Naive thymus-derived CD4-positive, alpha-beta T cell (primary cell): Measurements from ENCODE around the gene MKS1. TPM values are rescaled to one million over a fixed set of nuclear protein-coding genes. Genes with fewer than 3 reads are reported as not detected.

Source experiments
- ATAC-seq: fragments of 150-1000 bp; cut with Tn5 transposase; 2 replicates; pipeline ENCODE4 v1.10.0; 2021; ENCODE audit warnings: mild to moderate bottlenecking, moderate library complexity
- CTCF ChIA-PET: fragments of 350-600 bp; sonication (Branson Sonifier 250); formaldehyde crosslinking; loops from one replicate; lab custom pipeline; 2021; ENCODE audit warnings: antibody characterized with exemption; lab: Charles Lee
- POLR2A ChIA-PET: fragments of 350-600 bp; sonication (Branson Sonifier 250); formaldehyde crosslinking; loops from one replicate; lab custom pipeline; 2021; ENCODE audit warnings: antibody characterized with exemption, inconsistent platforms; lab: Charles Lee
- DNase-seq, 9 donors: peaks; one replicate each; pipeline versions ENCODE4 v3.0.0 to v3.0.0-alpha.2; 2020 to 2022; ENCODE audit warnings: mixed read lengths in 1 of 9
- H3K27ac ChIP-seq: one replicate; pipeline ENCODE4 v1.7.0; 2013; ENCODE audit warnings: mild to moderate bottlenecking, low read depth, low read length, moderate library complexity
- H3K27me3 ChIP-seq, 2 donors: one replicate each; pipeline ENCODE4 v1.7.0; 2013; ENCODE audit warnings: low read length in 2 of 2, mild to moderate bottlenecking in 2 of 2, moderate library complexity in 2 of 2; ENCODE audit not compliant: control insufficient read depth in 2 of 2, insufficient read depth in 2 of 2
- H3K36me3 ChIP-seq, 3 experiments: 1 replicate in 2 of 3; 2 replicates in 1 of 3; pipeline ENCODE4 v1.7.0; 2013; ENCODE audit warnings: low read length in 3 of 3, mild to moderate bottlenecking in 3 of 3, moderate library complexity in 1 of 3; ENCODE audit not compliant: insufficient read depth in 3 of 3, control insufficient read depth in 2 of 3
- H3K4me1 ChIP-seq, 2 donors: one replicate each; pipeline ENCODE4 v1.7.0; 2013; ENCODE audit warnings: low read length in 2 of 2, mild to moderate bottlenecking in 2 of 2, moderate library complexity in 1 of 2; ENCODE audit not compliant: control insufficient read depth in 2 of 2, insufficient read depth in 2 of 2
- H3K4me3 ChIP-seq: 2 replicates; pipeline ENCODE4 v1.7.0; 2013; ENCODE audit warnings: mild to moderate bottlenecking, low read length
- H3K9me3 ChIP-seq, 3 experiments: 1 replicate in 2 of 3; 2 replicates in 1 of 3; pipeline ENCODE4 v1.7.0; 2013; ENCODE audit warnings: low read length in 3 of 3; ENCODE audit not compliant: control insufficient read depth in 2 of 3
- H3K27ac Mint-ChIP-seq, 9 donors: one replicate each; pipeline ENCODE4 v1.8.0; 2020 to 2022; ENCODE audit warnings: mixed read lengths in 9 of 9, mild to moderate bottlenecking in 8 of 9, moderate library complexity in 5 of 9, inconsistent platforms in 2 of 9
- H3K27me3 Mint-ChIP-seq, 5 donors: one replicate each; pipeline ENCODE4 v1.8.0; 2021 to 2022; ENCODE audit warnings: mixed read lengths in 5 of 5, mild to moderate bottlenecking in 1 of 5
- H3K36me3 Mint-ChIP-seq, 5 donors: one replicate each; pipeline ENCODE4 v1.8.0; 2020 to 2022; ENCODE audit warnings: mixed read lengths in 5 of 5, mild to moderate bottlenecking in 3 of 5, inconsistent platforms in 1 of 5
- H3K4me1 Mint-ChIP-seq, 7 donors: one replicate each; pipeline ENCODE4 v1.8.0; 2020 to 2022; ENCODE audit warnings: mixed read lengths in 7 of 7, mild to moderate bottlenecking in 3 of 7, inconsistent platforms in 1 of 7
- H3K4me3 Mint-ChIP-seq, 10 donors: one replicate each; pipeline ENCODE4 v1.8.0; 2020 to 2022; ENCODE audit warnings: mild to moderate bottlenecking in 10 of 10, mixed read lengths in 10 of 10, moderate library complexity in 6 of 10, inconsistent platforms in 2 of 10
- H3K9me3 Mint-ChIP-seq, 11 donors: one replicate each; pipeline ENCODE4 v1.8.0; 2020 to 2022; ENCODE audit warnings: mixed read lengths in 11 of 11, mild to moderate bottlenecking in 4 of 11, inconsistent platforms in 1 of 11, moderate library complexity in 1 of 11
- intact Hi-C, 2 donors: fragments of 100-400 bp; cut with micrococcal nuclease; formaldehyde crosslinking; loops; one replicate each; pipeline ENCODE4 v1.15.1; 2023
- polyA plus RNA-seq, 2 donors: library from polyadenylated mRNA; unstranded; fragments of 300-500 nt; fragmentation: Illumina TruSeq; gene quantifications; one replicate each; pipeline ENCODE4 v1.2.3, GENCODE V29; 2021
- total RNA-seq, 6 experiments: library from RNA in 5 of 6; stranded (reverse) in 5 of 6; gene quantifications; 1 replicate in 5 of 6; 2 replicates in 1 of 6; pipeline ENCODE4 v1.2.3 and lab custom pipeline; 2021 to 2026

Gene MKS1
- total and polyA plus RNA-seq, 7 experiments from 2014 or later, result 10.0 to 29.1 (median 14.5) TPM

DNA sequence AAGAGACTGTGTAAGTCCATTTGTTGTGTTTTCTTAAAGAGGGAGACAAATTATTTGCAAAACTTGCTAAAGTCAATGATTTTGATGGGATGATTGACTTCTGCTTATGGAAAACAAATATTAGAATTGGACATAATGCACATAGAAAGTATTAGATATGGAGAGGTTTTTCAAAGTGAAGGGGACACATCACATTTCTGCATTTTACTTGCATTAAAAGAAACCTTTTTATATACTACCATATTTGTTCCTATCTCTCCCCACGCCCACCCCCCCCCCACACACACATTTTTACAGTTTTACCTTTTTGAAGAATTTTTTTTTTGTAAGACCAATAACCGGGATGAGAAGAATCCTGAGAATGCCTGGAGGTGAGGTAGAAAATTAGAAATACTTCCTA lies 60.9 kb downstream of the MKS1 start:
- Histone ChIP-seq H3K27me3 (no peaks in the 10 kb centered on the region), H3K36me3 (no peaks in the 10 kb centered on the region), H3K9me3 (no peaks in the 10 kb centered on the region), H3K27ac (peak overlapping the region; percentile 88), H3K4me3 (no peak overlapping the region), H3K4me1 (peaks cover 30 to 38% of the 10 kb centered on the region in 2 donors)
- Mint-ChIP-seq H3K4me1 (peaks cover 31 to 78% (median 62%) of the 10 kb centered on the region in 7 donors), H3K9me3 (peaks cover 0 to 21% (median 6%) of the 10 kb centered on the region in 11 donors), H3K27ac (peak overlapping the region in 2 of 9 donors; percentile 14 to 94), H3K27me3 (peaks cover 0 to 38% (median 0%) of the 10 kb centered on the region in 5 donors), H3K36me3 (peaks cover 0 to 26% (median 16%) of the 10 kb centered on the region in 5 donors), H3K4me3 (peak overlapping the region in 8 of 10 donors; percentile 20 to 97 (median 48))
- no peak for DNase-seq
- intact Hi-C loops, result loop anchor here in 1 of 2 donors (5.0 kb wide), 2 partner anchors 59 to 359 kb away; partner anchors contain the start of gene MKS1
- CTCF ChIA-PET, result interaction anchor here (1.5 to 1.9 kb wide), 3 partner anchors 12 to 14 kb away, joined by 3 to 10 read pairs (median 9); no protein-coding TSS in a partner anchor
- ATAC-seq, result no peak
- POLR2A ChIA-PET, result interaction anchor here (0.9 to 2.5 kb wide), 3 partner anchors 11 to 14 kb away, joined by 3 to 13 read pairs (median 7); partner anchors contain the start of gene OR4D1

DNA sequence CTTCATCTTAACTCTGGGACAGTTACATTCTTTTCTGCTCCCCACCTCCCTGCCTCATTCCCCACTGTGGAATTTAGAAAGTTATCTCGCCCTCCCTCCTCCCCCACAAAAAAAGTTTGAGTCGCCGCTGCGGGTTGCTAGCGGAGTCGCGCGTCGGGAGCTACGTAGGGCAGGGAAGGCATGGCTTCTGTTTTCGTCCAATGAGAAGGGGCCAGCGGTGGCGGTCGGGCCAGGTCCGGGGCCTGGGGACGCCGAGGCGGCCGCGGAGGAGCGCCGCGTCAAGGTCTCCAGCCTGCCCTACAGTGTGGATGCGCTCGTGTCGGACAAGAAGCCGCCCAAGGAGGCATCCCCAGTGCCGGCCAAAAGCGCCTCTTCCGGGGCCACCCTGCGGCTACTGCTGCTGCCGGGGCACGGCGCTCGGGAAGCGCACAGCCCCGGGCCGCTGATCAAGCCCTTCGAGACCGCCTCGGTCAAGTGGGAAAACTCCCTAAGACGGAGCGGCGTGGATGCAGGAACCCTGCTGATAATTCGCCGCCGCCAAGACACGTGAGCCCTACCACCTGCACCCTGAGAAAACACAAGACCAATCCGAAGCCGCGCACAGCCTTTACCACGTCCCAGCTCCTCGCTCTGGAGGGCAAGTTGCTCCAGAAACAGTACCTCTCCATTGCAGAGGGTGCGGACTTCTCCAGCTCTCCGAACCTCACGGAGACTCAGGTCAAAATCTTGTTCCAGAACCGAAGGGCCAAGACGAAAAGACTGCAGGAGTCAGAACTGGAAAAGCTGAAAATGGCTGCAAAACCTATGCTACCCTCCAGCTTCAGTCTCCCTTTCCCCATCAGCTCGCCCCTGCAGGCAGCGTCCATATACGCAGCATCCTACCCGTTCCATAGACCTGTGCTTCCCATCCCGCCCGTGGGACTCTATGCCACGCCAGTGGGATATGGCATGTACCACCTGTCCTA lies 61.9 kb downstream of the MKS1 start:
- CTCF ChIA-PET, result interaction anchor here (1.0 to 1.9 kb wide), 6 partner anchors 10 to 35 kb away, joined by 3 to 10 read pairs (median 4); no protein-coding TSS in a partner anchor
- POLR2A ChIA-PET, result interaction anchor here (0.8 to 2.5 kb wide), 8 partner anchors 8 to 169 kb away, joined by 3 to 13 read pairs (median 7); partner anchors contain the start of genes OR4D1, SRSF1 and VEZF1
- Histone ChIP-seq H3K27ac (peak overlapping the region; percentile 88), H3K9me3 (no peaks in the 10 kb centered on the region), H3K36me3 (no peaks in the 10 kb centered on the region), H3K4me1 (peaks cover 40 to 48% of the 10 kb centered on the region in 2 donors), H3K27me3 (no peaks in the 10 kb centered on the region), H3K4me3 (peak overlapping the region; percentile 56)
- Mint-ChIP-seq H3K36me3 (peaks cover 0 to 23% (median 17%) of the 10 kb centered on the region in 5 donors), H3K27ac (peak overlapping the region; percentile 86 to 98 (median 93)), H3K9me3 (peaks cover 0 to 18% (median 6%) of the 10 kb centered on the region in 11 donors), H3K27me3 (peaks cover 0 to 29% (median 0%) of the 10 kb centered on the region in 5 donors), H3K4me1 (peaks cover 41 to 86% (median 73%) of the 10 kb centered on the region in 7 donors), H3K4me3 (peak overlapping the region; percentile 90 to 97 (median 94))
- ATAC-seq, result peak; percentile 74
- peak; percentile 31 to 61 (median 55) for DNase-seq
- intact Hi-C loops, result loop anchor here (1.0 to 5.0 kb wide), 6 partner anchors 15 to 360 kb away; partner anchors contain the start of genes MKS1 (in 2 of the 2) and SRSF1 (in 1 of the 2)

Other genes with a start within 250 kb of the MKS1 start
- gene VEZF1, start 231.0 kb downstream of the MKS1 start, total RNA-seq, result 10 to 100 TPM; 43.2 to 81.9 (median 46.3) TPM
- gene VEZF1, start 231.0 kb downstream of the MKS1 start, polyA plus RNA-seq, result 10 to 100 TPM; 47.6 to 51.2 TPM
- 100 to 1,000 TPM; 115 to 362 (median 249) TPM for gene SRSF1, start 212.0 kb downstream of the MKS1 start, total RNA-seq
- 10 to 100 TPM; 48.7 to 49.3 TPM for gene SRSF1, start 212.0 kb downstream of the MKS1 start, polyA plus RNA-seq
- gene DYNLL2, start 135.8 kb downstream of the MKS1 start, total RNA-seq, result 10 to 100 TPM; 30.1 to 39.1 (median 35.1) TPM
- gene DYNLL2, start 135.8 kb downstream of the MKS1 start, polyA plus RNA-seq, result 1 to 10 TPM in 1 of 2 donors, under 1 TPM in 1; 0.55 to 1.6 TPM
- gene OR4D1, start 70.9 kb downstream of the MKS1 start, total RNA-seq, result 1 to 10 TPM in 4 of 5 experiments, under 1 TPM in 1; 0.41 to 2.5 (median 1.3) TPM
- gene OR4D1, start 70.9 kb downstream of the MKS1 start, polyA plus RNA-seq, result 1 to 10 TPM; 2.5 to 3.3 TPM
- not detected for gene OR4D2, start 52.3 kb downstream of the MKS1 start, total RNA-seq
- gene OR4D2, start 52.3 kb downstream of the MKS1 start, polyA plus RNA-seq, result not detected
- gene EPX, start 26.5 kb downstream of the MKS1 start, total RNA-seq, result not detected
- gene EPX, start 26.5 kb downstream of the MKS1 start, polyA plus RNA-seq, result not detected
- gene LPO, start 19.3 kb upstream of the MKS1 start, total RNA-seq, result under 1 TPM in 2 of 5 experiments, not detected in 3; 0.13 to 0.15 TPM
- gene LPO, start 19.3 kb upstream of the MKS1 start, polyA plus RNA-seq, result not detected
- gene MPO, start 61.7 kb upstream of the MKS1 start, total RNA-seq, result 1 to 10 TPM in 1 of 5 experiments, under 1 TPM in 1, not detected in 3; 0.32 to 7.3 TPM
- not detected for gene MPO, start 61.7 kb upstream of the MKS1 start, polyA plus RNA-seq
- 10 to 100 TPM; 11.2 to 62.5 (median 20.5) TPM for gene TSPOAP1, start 109.5 kb upstream of the MKS1 start, total RNA-seq
- gene TSPOAP1, start 109.5 kb upstream of the MKS1 start, polyA plus RNA-seq, result 1 to 10 TPM in 1 of 2 donors, under 1 TPM in 1; 0.20 to 1.5 TPM
- gene SUPT4H1, start 132.9 kb upstream of the MKS1 start, total RNA-seq, result 10 to 100 TPM; 36.0 to 75.6 (median 62.3) TPM
- 10 to 100 TPM; 69.4 to 91.7 TPM for gene SUPT4H1, start 132.9 kb upstream of the MKS1 start, polyA plus RNA-seq
- 1 to 10 TPM in 4 of 5 experiments, under 1 TPM in 1; 0.48 to 2.2 (median 1.9) TPM for gene RNF43, start 198.3 kb upstream of the MKS1 start, total RNA-seq
- 1 to 10 TPM in 1 of 2 donors, under 1 TPM in 1; 0.96 to 1.1 TPM for gene RNF43, start 198.3 kb upstream of the MKS1 start, polyA plus RNA-seq